Naive thymus-derived CD8-positive, alpha-beta T cell (primary cell): Measurements from ENCODE around the gene TAGLN3. TPM values are rescaled to one million over a fixed set of nuclear protein-coding genes. Genes with fewer than 3 reads are reported as not detected.

ENCODE experiments used
- ATAC-seq, 2 donors: fragments of 150-1000 bp; cut with Tn5 transposase in 1 of 2; sonication (Bioruptor Pico), chemical (Tn5 transposase) in 1 of 2; 1 replicate in 1 of 2; 2 replicates in 1 of 2; pipeline ENCODE4 v1.10.0; 2021; ENCODE audit warnings: mild to moderate bottlenecking in 2 of 2, moderate library complexity in 2 of 2
- POLR2A ChIA-PET: fragments of 350-600 bp; sonication (Branson Sonifier 250); formaldehyde crosslinking; loops from one replicate; lab custom pipeline; 2021; ENCODE audit warnings: antibody characterized with exemption; lab: Charles Lee
- DNase-seq, 10 donors: peaks; one replicate each; pipeline versions ENCODE4 v3.0.0 to v3.0.0-alpha.2; 2020 to 2022
- H3K27ac Mint-ChIP-seq, 10 donors: one replicate each; pipeline ENCODE4 v1.8.0; 2020 to 2022; ENCODE audit warnings: mild to moderate bottlenecking in 10 of 10, mixed read lengths in 10 of 10, moderate library complexity in 4 of 10, inconsistent platforms in 1 of 10
- H3K27me3 Mint-ChIP-seq, 5 donors: one replicate each; pipeline ENCODE4 v1.8.0; 2021 to 2022; ENCODE audit warnings: mixed read lengths in 5 of 5
- H3K36me3 Mint-ChIP-seq, 3 donors: one replicate each; pipeline ENCODE4 v1.8.0; 2020 to 2022; ENCODE audit warnings: mixed read lengths in 3 of 3, mild to moderate bottlenecking in 2 of 3, inconsistent platforms in 1 of 3
- H3K4me1 Mint-ChIP-seq, 4 donors: one replicate each; pipeline ENCODE4 v1.8.0; 2021 to 2022; ENCODE audit warnings: mixed read lengths in 4 of 4
- H3K4me3 Mint-ChIP-seq, 10 donors: one replicate each; pipeline ENCODE4 v1.8.0; 2020 to 2022; ENCODE audit warnings: mild to moderate bottlenecking in 10 of 10, mixed read lengths in 10 of 10, moderate library complexity in 6 of 10, inconsistent platforms in 1 of 10
- H3K9me3 Mint-ChIP-seq, 9 donors: one replicate each; pipeline ENCODE4 v1.8.0; 2020 to 2022; ENCODE audit warnings: mixed read lengths in 9 of 9, mild to moderate bottlenecking in 3 of 9, inconsistent platforms in 1 of 9, moderate library complexity in 1 of 9
- polyA plus RNA-seq, 3 donors: library from polyadenylated mRNA; unstranded; fragments of 300-500 nt; fragmentation: Illumina TruSeq; gene quantifications; one replicate each; pipeline ENCODE4 v1.2.3, GENCODE V29; 2021
- total RNA-seq, 8 experiments: library from RNA in 2 of 8; stranded (reverse) in 2 of 8; gene quantifications; one replicate each; pipeline ENCODE4 v1.2.3 and lab custom pipeline; 2021 to 2026

The TAGLN3 gene
- total RNA-seq (not detected), polyA plus RNA-seq (not detected), total RNA-seq (lab: John Stamatoyannopoulos, UW) (0 to 1.3 (median 0.09) reads per million in 6 experiments)

GRCh38 chr3:111998636-111999483 is at the start of gene TAGLN3:
Gene TAGLN3 (plus strand): TSS chr3:111998922. CDS start chr3:111999423, 501 bp downstream.
- DNase-seq (peak in 2 of 10 donors; percentile 12 to 15), ATAC-seq (peak; percentile 40 to 60)
- peaks cover 0 to 4% (median 2%) of the 10 kb centered on the region in 3 donors for H3K36me3 Mint-ChIP-seq
- H3K27ac Mint-ChIP-seq = peak within 1 kb of the TSS in 3 of 10 donors; percentile 34 to 74 (median 68)
- peak within 1 kb of the TSS; percentile 70 to 86 (median 83) for H3K4me3 Mint-ChIP-seq
- no peaks in the 10 kb centered on the region for H3K9me3 Mint-ChIP-seq
- H3K27me3 Mint-ChIP-seq = peaks cover 0 to 9% (median 2%) of the 10 kb centered on the region in 5 donors
- peaks cover 22 to 41% (median 35%) of the 10 kb centered on the region in 4 donors for H3K4me1 Mint-ChIP-seq
- POLR2A ChIA-PET = interaction anchor here (1.0 to 1.9 kb wide), 3 partner anchors 10 to 20 kb away, joined by 3 to 6 read pairs (median 3); partner anchors contain the start of gene ABHD10

DNA sequence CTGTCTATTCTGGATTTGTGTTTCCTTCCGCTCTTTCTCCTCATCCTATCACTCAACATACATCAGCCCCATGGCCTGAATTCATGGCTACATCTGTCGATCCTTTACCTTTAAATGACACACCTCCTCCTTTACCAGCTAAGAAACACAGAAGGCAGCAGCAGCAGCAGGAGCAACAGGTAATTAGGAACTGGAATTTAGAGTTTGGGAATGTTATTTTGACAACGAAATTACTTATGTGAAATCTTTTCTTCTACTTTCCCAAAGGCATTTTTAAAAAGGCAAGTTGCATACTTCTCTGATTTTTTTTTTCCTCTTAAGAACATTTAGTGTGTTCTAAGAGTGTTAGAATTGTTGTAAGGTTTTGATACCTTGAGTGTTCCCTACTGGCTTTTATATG is 49.0 kb upstream of the TAGLN3 start:
- POLR2A ChIA-PET = no interaction called here
- H3K36me3 Mint-ChIP-seq = no peaks in the 10 kb centered on the region
- H3K27ac Mint-ChIP-seq = no peak overlapping the region
- H3K27me3 Mint-ChIP-seq = peaks cover 0 to 4% (median 0%) of the 10 kb centered on the region in 5 donors
- DNase-seq (no peak), ATAC-seq (no peak)
- no peaks in the 10 kb centered on the region for H3K4me1 Mint-ChIP-seq
- no peaks in the 10 kb centered on the region for H3K9me3 Mint-ChIP-seq
- H3K4me3 Mint-ChIP-seq = no peak overlapping the region

DNA sequence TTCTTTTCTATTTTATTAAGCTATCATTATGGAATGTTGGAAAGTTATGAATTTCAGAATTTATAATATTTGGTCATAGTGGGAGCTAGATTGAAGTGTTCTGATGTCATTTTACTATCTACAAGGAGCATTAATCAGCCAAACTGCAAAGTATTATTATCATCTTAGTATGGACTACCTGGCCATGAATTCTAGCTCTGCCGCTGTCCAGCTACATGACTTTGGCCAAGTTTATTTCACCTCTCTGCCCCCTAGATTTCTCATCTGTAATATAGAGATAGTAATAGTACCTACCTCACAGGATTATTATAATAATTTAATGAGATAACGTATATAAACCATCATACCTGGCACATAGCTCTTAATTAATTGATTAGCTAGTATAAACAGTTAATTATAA is 47.7 kb upstream of the TAGLN3 start:
- ATAC-seq (no peak), DNase-seq (no peak)
- POLR2A ChIA-PET = no interaction called here
- Mint-ChIP-seq H3K27ac (no peak overlapping the region), H3K36me3 (no peaks in the 10 kb centered on the region), H3K27me3 (peaks cover 0 to 4% (median 0%) of the 10 kb centered on the region in 5 donors), H3K4me1 (no peaks in the 10 kb centered on the region), H3K4me3 (no peak overlapping the region), H3K9me3 (no peaks in the 10 kb centered on the region)

GRCh38 chr3:111952086-111952485 is 46.6 kb upstream of the TAGLN3 start:
- Mint-ChIP-seq H3K27ac (no peak overlapping the region), H3K4me3 (no peak overlapping the region), H3K36me3 (no peaks in the 10 kb centered on the region), H3K4me1 (no peaks in the 10 kb centered on the region), H3K27me3 (no peaks in the 10 kb centered on the region), H3K9me3 (no peaks in the 10 kb centered on the region)
- DNase-seq = no peak
- ATAC-seq = no peak
- POLR2A ChIA-PET = no interaction called here

DNA sequence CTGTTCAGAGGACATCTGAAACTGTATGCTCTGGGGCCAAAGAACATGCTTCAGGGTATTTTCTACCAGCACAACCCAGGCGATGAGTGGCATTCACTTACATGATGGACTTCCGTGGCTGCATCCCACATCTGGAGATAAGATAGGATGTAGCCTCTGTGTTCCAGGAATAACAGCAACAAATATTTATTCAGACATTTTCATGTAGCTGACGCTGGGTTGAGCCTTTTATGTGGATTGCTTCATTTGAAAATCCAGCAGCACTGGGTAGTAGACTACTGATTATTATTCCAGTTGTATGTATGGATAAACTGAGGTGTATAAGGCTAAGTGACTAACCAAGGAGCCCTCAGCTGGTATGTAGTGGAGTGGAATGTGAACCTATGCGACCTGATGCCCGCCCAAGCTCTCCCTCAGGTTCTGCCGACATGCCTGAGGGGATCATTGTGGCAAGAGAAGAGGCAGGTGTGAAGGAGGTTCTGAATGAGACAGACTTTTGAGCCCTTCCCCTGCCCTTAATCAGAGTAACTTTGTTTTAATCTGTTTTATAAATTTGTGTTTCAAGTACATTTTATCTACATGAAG is 45.8 kb upstream of the TAGLN3 start:
- Mint-ChIP-seq H3K27ac (no peak overlapping the region), H3K9me3 (no peaks in the 10 kb centered on the region), H3K36me3 (no peaks in the 10 kb centered on the region), H3K4me1 (no peaks in the 10 kb centered on the region), H3K27me3 (no peaks in the 10 kb centered on the region), H3K4me3 (no peak overlapping the region)
- POLR2A ChIA-PET = no interaction called here
- ATAC-seq (no peak), DNase-seq (no peak)

GRCh38 chr3:111954228-111954990 is 44.3 kb upstream of the TAGLN3 start:
- ATAC-seq (no peak), DNase-seq (no peak)
- no peaks in the 10 kb centered on the region for H3K9me3 Mint-ChIP-seq
- H3K4me1 Mint-ChIP-seq = no peaks in the 10 kb centered on the region
- POLR2A ChIA-PET = no interaction called here
- H3K27ac Mint-ChIP-seq = no peak overlapping the region
- no peak overlapping the region for H3K4me3 Mint-ChIP-seq
- H3K36me3 Mint-ChIP-seq = no peaks in the 10 kb centered on the region
- H3K27me3 Mint-ChIP-seq = no peaks in the 10 kb centered on the region

- DNase-seq = no peak
- POLR2A ChIA-PET = no interaction called here
- H3K36me3 Mint-ChIP-seq = no peaks in the 10 kb centered on the region
- no peak overlapping the region for H3K27ac Mint-ChIP-seq
- H3K9me3 Mint-ChIP-seq = no peaks in the 10 kb centered on the region
- H3K4me1 Mint-ChIP-seq = no peaks in the 10 kb centered on the region
- H3K4me3 Mint-ChIP-seq = no peak overlapping the region
- H3K27me3 Mint-ChIP-seq = no peaks in the 10 kb centered on the region
- ATAC-seq = no peak
Measured at GRCh38 chr3:111955876-111956275, 42.8 kb upstream of the TAGLN3 start.

GRCh38 chr3:111956449-111956848 is 42.3 kb upstream of the TAGLN3 start:
- Mint-ChIP-seq H3K36me3 (no peaks in the 10 kb centered on the region), H3K4me3 (no peak overlapping the region), H3K27ac (no peak overlapping the region), H3K9me3 (no peaks in the 10 kb centered on the region), H3K27me3 (no peaks in the 10 kb centered on the region), H3K4me1 (no peaks in the 10 kb centered on the region)
- ATAC-seq (no peak), DNase-seq (no peak)
- POLR2A ChIA-PET = no interaction called here

DNA sequence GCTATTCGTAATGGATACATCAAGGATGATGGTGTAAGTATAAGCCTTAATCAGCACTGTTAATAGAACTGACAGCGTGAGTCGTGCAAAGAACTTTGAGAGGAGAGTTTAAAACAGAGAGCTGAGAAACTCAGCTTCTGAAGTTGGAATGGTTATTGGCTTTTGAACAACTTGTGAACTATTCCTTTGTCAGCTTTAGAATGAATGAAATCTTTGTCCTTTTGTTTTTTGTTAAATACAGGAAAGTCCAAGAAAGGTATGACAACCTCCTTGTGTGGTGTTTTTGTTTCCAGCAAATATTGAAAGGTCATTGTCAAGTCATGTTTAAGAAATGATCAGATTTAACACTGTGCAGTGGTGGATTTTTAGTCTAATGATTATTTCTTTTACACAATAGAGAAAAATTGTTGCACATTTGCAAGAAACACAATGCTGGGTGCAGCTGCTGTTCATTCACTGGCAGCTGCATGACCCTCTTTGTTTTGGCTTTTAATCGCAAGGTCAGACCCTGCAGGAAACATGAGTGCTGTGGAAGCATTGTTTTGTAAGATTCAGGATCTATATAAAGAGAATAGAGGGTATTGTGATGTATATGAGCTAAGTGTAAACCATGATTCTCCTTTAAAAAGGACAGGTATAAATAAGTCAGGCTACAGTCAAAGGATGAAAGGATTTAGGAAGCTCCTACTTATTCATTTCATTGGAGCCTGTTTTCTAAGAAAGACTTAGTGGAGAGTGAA is 41.6 kb upstream of the TAGLN3 start:
- no peak overlapping the region for H3K27ac Mint-ChIP-seq

GRCh38 chr3:111961461-111962164 is 37.1 kb upstream of the TAGLN3 start:
- POLR2A ChIA-PET = interaction anchor here (0.7 kb wide), 1 partner anchor 96 kb away, joined by 4 read pairs; no protein-coding TSS in a partner anchor
- H3K4me1 Mint-ChIP-seq = no peaks in the 10 kb centered on the region

More for the DNA sequence above, 41.6 kb upstream of the TAGLN3 start:
- Mint-ChIP-seq H3K27me3 (no peaks in the 10 kb centered on the region), H3K36me3 (no peaks in the 10 kb centered on the region), H3K9me3 (no peaks in the 10 kb centered on the region), H3K4me3 (no peak overlapping the region), H3K4me1 (no peaks in the 10 kb centered on the region)
- ATAC-seq = no peak
- no peak for DNase-seq
- POLR2A ChIA-PET = no interaction called here

GRCh38 chr3:111963424-111963823 is 35.3 kb upstream of the TAGLN3 start:
- no peak overlapping the region for H3K27ac Mint-ChIP-seq
- H3K4me3 Mint-ChIP-seq = no peak overlapping the region
- peaks cover 2 to 11% (median 3%) of the 10 kb centered on the region in 4 donors for H3K4me1 Mint-ChIP-seq
- ATAC-seq (no peak), DNase-seq (no peak)
- H3K36me3 Mint-ChIP-seq = no peaks in the 10 kb centered on the region
- no peaks in the 10 kb centered on the region for H3K27me3 Mint-ChIP-seq
- H3K9me3 Mint-ChIP-seq = no peaks in the 10 kb centered on the region
- POLR2A ChIA-PET = no interaction called here

More at GRCh38 chr3:111961461-111962164, 37.1 kb upstream of the TAGLN3 start:
- no peaks in the 10 kb centered on the region for H3K36me3 Mint-ChIP-seq
- peak overlapping the region in 2 of 10 donors; percentile 10 to 22 for H3K27ac Mint-ChIP-seq
- H3K9me3 Mint-ChIP-seq = no peaks in the 10 kb centered on the region
- no peak overlapping the region for H3K4me3 Mint-ChIP-seq
- DNase-seq (no peak), ATAC-seq (no peak)
- H3K27me3 Mint-ChIP-seq = no peaks in the 10 kb centered on the region

DNA sequence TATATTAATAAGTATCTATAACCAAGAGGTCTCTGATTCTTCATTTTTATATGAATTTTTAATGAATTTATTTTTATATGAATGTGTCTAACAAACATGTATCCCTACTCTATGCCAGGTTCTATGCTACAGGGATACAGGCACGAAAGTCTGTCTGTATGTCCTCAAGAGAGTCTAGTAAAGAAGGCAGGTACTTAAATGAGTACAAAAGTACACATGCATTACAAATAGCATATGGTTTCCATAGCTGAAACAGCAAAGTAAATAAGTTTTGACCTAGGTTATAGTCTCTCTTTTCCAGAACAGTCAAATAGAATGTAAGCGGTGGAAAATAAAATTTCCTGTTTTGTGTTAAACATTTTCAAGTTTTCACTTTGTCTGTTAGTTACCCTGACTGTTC is 33.2 kb upstream of the TAGLN3 start:
- ATAC-seq (no peak), DNase-seq (no peak)
- POLR2A ChIA-PET = interaction anchor here (1.0 kb wide), 1 partner anchor 244 kb away, joined by 3 read pairs; no protein-coding TSS in a partner anchor
- Mint-ChIP-seq H3K27ac (no peak overlapping the region), H3K4me3 (no peak overlapping the region), H3K27me3 (no peaks in the 10 kb centered on the region), H3K36me3 (no peaks in the 10 kb centered on the region), H3K4me1 (peaks cover 2 to 11% (median 3%) of the 10 kb centered on the region in 4 donors), H3K9me3 (no peaks in the 10 kb centered on the region)
